ENCODE measurements around the gene UNC5C. TPM values are rescaled to one million over a fixed set of nuclear protein-coding genes. Genes with fewer than 3 reads are reported as not detected.

UNC5C gene
- polyA plus RNA-seq, 1 of the 3 experiments (the other 2 are of a cell fraction), result 3.3 TPM

- TF ChIP-seq CTCF (IDR thresholded peaks at IDR 0.05), result no peak
- TF ChIP-seq MXI1 (IDR thresholded peaks at IDR 0.05; ENCODE audit: low read depth, low read length), result no peak
- no peak for TF ChIP-seq RXRA (IDR thresholded peaks at IDR 0.05; ENCODE audit: borderline replicate concordance, low read depth)
- no peak for TF ChIP-seq GATA2 (CRISPR knock-in tag; IDR thresholded peaks at IDR 0.05)
- no peak for TF ChIP-seq USF2 (IDR thresholded peaks at IDR 0.05; ENCODE audit: borderline replicate concordance, low read depth, low read length)
These were observed 40.4 kb downstream of the UNC5C start (continued) for GRCh38 chr4:95508421-95508820.

GRCh38 chr4:95507561-95507960 is 41.2 kb downstream of the UNC5C start:
- no peaks in the 10 kb centered on the region for H3K36me3 ChIP-seq (replicated peaks in 1 of 2; ENCODE audit: control insufficient read depth in 1 of 2, insufficient read depth in 2 of 2, low read length in 1 of 2)
- ChIA-PET POLR2A (no interaction called here), CTCF (interaction anchor here (1.5 to 9.4 kb wide), 3 partner anchors 36 to 144 kb away, joined by 3 to 183 read pairs (median 8); partner anchors contain the start of gene UNC5C)
- H3K9ac ChIP-seq, result no peak overlapping the region
- no peak overlapping the region for H2AFZ ChIP-seq (ENCODE audit: low read depth)
- H4K20me1 ChIP-seq (ENCODE audit: insufficient read depth), result no peaks in the 10 kb centered on the region
- no peak for DNase-seq
- no peaks in the 10 kb centered on the region for H3K27me3 ChIP-seq (ENCODE audit: insufficient read depth)
- H3K79me2 ChIP-seq (ENCODE audit: insufficient read depth), result no peaks in the 10 kb centered on the region
- no peaks in the 10 kb centered on the region for H3K9me2 ChIP-seq
- TF ChIP-seq USF2 (IDR thresholded peaks at IDR 0.05; ENCODE audit: borderline replicate concordance, low read depth, low read length) (no peak), GABPA (IDR thresholded peaks at IDR 0.05; ENCODE audit: low read depth) (no peak), PBX3 (IDR thresholded peaks at IDR 0.05) (no peak), NRF1 (IDR thresholded peaks at IDR 0.05; ENCODE audit: low read depth, low read length) (no peak), FOXM1 (IDR thresholded peaks at IDR 0.05; ENCODE audit: low read depth) (no peak), EZH2phosphoT487 (IDR thresholded peaks at IDR 0.05; ENCODE audit: borderline replicate concordance, low read depth) (no peak), MAX (IDR thresholded peaks at IDR 0.05; ENCODE audit: low read depth) (no peak), ZBTB33 (IDR thresholded peaks at IDR 0.05; ENCODE audit: borderline replicate concordance, low read depth) (no peak), JUND (IDR thresholded peaks at IDR 0.05) (no peak), SMC3 (IDR thresholded peaks at IDR 0.05; ENCODE audit: low read depth, low read length) (no peak), CHD2 (IDR thresholded peaks at IDR 0.05; ENCODE audit: low read length, partially characterized antibody) (no peak), MXI1 (IDR thresholded peaks at IDR 0.05; ENCODE audit: low read depth, low read length) (no peak), GATA2 (CRISPR knock-in tag; IDR thresholded peaks at IDR 0.05) (no peak), TCF12 (IDR thresholded peaks at IDR 0.05) (no peak)
- WGBS (ENCODE audit: low lambda C conversion rate), result 92% methylated on average over 5 of the region's 5 CpGs
- peaks cover 13 to 35% of the 10 kb centered on the region in 2 experiments; a peak in 3 of 4 replicates for H3K4me1 ChIP-seq (ENCODE audit: control insufficient read depth in 1 of 2, insufficient read depth in 2 of 2, low read depth in 1 of 2, low read length in 1 of 2)
- H3K4me3 ChIP-seq (ENCODE audit: low read depth in 2 of 2, low read length in 1 of 2), result no peak overlapping the region
- H3F3A ChIP-seq (replicated peaks; ENCODE audit: insufficient read depth), result peaks cover 31% of the 10 kb centered on the region
- no peaks in the 10 kb centered on the region for H3K9me3 ChIP-seq
- no peak overlapping the region for H3K4me2 ChIP-seq
- peak overlapping the region; percentile 58 to 74; a peak in 3 of 4 replicates for H3K27ac ChIP-seq (ENCODE audit: low read depth in 2 of 2, low read length in 1 of 2)
